Measurements from ENCODE around the gene GATA2. TPM values are rescaled to one million over a fixed set of nuclear protein-coding genes. Genes with fewer than 3 reads are reported as not detected.

Gene GATA2
- total and polyA plus RNA-seq, 2 experiments from 2014 or later, result 0.52 to 0.83 TPM

GRCh38 chr3:128497305-128498126 lies 4.5 kb upstream of the GATA2 start:
- DNase-seq (ENCODE audit: low spot score) (peak; percentile 84), ATAC-seq (peak; percentile 61)
- no peak overlapping the region for H3K27ac ChIP-seq (ENCODE audit: low read depth)
- peak overlapping the region; percentile 74; the same call in 1 of the 2 replicates for H2AFZ ChIP-seq
- H3K4me3 Mint-ChIP-seq, result peak overlapping the region; percentile 67
- H3K27ac Mint-ChIP-seq, result no peak overlapping the region
- H3F3A ChIP-seq (replicated peaks; ENCODE audit: low read depth), result no peaks in the 10 kb centered on the region
- no peaks in the 10 kb centered on the region for H3K9me3 Mint-ChIP-seq
- peaks cover 17% of the 10 kb centered on the region; the same call in 1 of the 2 replicates for H3K4me1 ChIP-seq (ENCODE audit: insufficient read depth)
- H3K4me3 ChIP-seq, result peak overlapping the region; percentile 57
- H3K36me3 ChIP-seq (ENCODE audit: insufficient read depth), result no peaks in the 10 kb centered on the region
- H4K20me1 ChIP-seq (replicated peaks; ENCODE audit: insufficient read depth), result peaks cover 9% of the 10 kb centered on the region; the same call in 1 of the 2 replicates
- TF ChIP-seq CTCF (conservative IDR thresholded peaks at IDR 0.05; ENCODE audit: low read depth in 2 of 2) (peak; percentile 55 to 82), JUNB (IDR thresholded peaks at IDR 0.05; ENCODE audit: unreplicated experiment) (no peak), EZH2 (IDR thresholded peaks at IDR 0.05; ENCODE audit: low read depth, unreplicated experiment) (peak; percentile 62)
- H3K27me3 Mint-ChIP-seq (ENCODE audit: insufficient read depth, low read depth, poor library complexity), result peaks cover 68% of the 10 kb centered on the region
- H3K27me3 ChIP-seq (ENCODE audit: insufficient read depth), result peaks cover 73% of the 10 kb centered on the region
- peak overlapping the region; percentile 83 for H3K4me2 ChIP-seq
- peaks cover 4% of the 10 kb centered on the region; the same call in 1 of the 3 replicates for H3K36me3 Mint-ChIP-seq (ENCODE audit: low read depth)
- no peaks in the 10 kb centered on the region for H3K9me2 ChIP-seq (ENCODE audit: insufficient read depth)
- no peaks in the 10 kb centered on the region for H3K79me2 ChIP-seq (replicated peaks; ENCODE audit: insufficient read depth)
- peaks cover 18% of the 10 kb centered on the region for H3K4me1 Mint-ChIP-seq

- peak; percentile 11 for ATAC-seq
- DNase-seq (ENCODE audit: low spot score), result peak; percentile 63
- H3K4me1 ChIP-seq (ENCODE audit: insufficient read depth), result peaks cover 23% of the 10 kb centered on the region
- Mint-ChIP-seq H3K4me3 (peak overlapping the region; percentile 67), H3K4me1 (peaks cover 23% of the 10 kb centered on the region), H3K9me3 (no peaks in the 10 kb centered on the region), H3K27me3 (ENCODE audit: insufficient read depth, low read depth, poor library complexity) (peaks cover 75% of the 10 kb centered on the region), H3K36me3 (ENCODE audit: low read depth) (peaks cover 4% of the 10 kb centered on the region; the same call in 1 of the 3 replicates), H3K27ac (no peak overlapping the region)
- no peaks in the 10 kb centered on the region for H3K36me3 ChIP-seq (ENCODE audit: insufficient read depth)
- no peaks in the 10 kb centered on the region for H3K79me2 ChIP-seq (replicated peaks; ENCODE audit: insufficient read depth)
- TF ChIP-seq EZH2 (IDR thresholded peaks at IDR 0.05; ENCODE audit: low read depth, unreplicated experiment) (peak; percentile 91), EZH2phosphoT487 (IDR thresholded peaks at IDR 0.05; ENCODE audit: unreplicated experiment) (peak; percentile 21), JUNB (IDR thresholded peaks at IDR 0.05; ENCODE audit: unreplicated experiment) (no peak), STAT1 (IDR thresholded peaks at IDR 0.05; ENCODE audit: unreplicated experiment) (no peak), CREB1 (CRISPR knock-in tag; IDR thresholded peaks at IDR 0.05; ENCODE audit: low read depth) (no peak)
- peaks cover 9% of the 10 kb centered on the region; the same call in 1 of the 2 replicates for H4K20me1 ChIP-seq (replicated peaks; ENCODE audit: insufficient read depth)
- H3K27me3 ChIP-seq (ENCODE audit: insufficient read depth), result peaks cover 80% of the 10 kb centered on the region
- H3F3A ChIP-seq (replicated peaks; ENCODE audit: low read depth), result 0 out of 2 replicates have a peak, but pooled peaks cover 3% of the 10 kb centered on the region
- peak overlapping the region; percentile 74; the same call in 1 of the 2 replicates for H2AFZ ChIP-seq
- no peaks in the 10 kb centered on the region for H3K9me2 ChIP-seq (ENCODE audit: insufficient read depth)
- H3K4me3 ChIP-seq, result peak overlapping the region; percentile 57
- no peak overlapping the region for H3K27ac ChIP-seq (ENCODE audit: low read depth)
- peak overlapping the region; percentile 83 for H3K4me2 ChIP-seq
Measured at GRCh38 chr3:128496602-128497304, 3.8 kb upstream of the GATA2 start.

All from GM23338 (cell line).